NCI-H2029 (cell line): ENCODE data around the gene NOS2.
"Not testable (repeated sequence)": the region's sequence is repeated elsewhere in the genome, so short reads cannot be mapped to it uniquely, and the experiment has no call there.

ENCODE experiments used
- DNase-seq: peaks from one replicate; lab custom pipeline; 2025; lab: John Stamatoyannopoulos, UW

NOS2 gene

DNA sequence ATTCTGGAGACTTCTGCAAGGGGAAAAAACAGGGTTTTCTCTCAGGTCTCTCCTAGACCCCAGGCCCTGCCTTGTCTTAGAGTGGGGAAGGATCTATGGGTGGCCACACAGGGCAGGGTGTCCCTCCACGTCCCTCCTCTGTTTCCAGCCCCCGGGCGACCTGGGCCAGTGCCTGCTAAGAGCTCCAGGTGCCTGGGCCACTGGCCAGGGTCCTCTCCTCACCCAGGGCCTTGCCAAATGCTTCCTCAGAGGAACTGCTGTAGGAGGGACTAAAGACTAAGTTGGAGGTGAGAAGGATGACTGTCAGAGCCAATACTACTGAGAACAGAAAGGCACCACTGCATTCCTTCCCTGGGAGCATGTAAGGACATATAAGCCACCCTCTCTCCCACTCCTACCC lies 11.4 kb downstream of the NOS2 start:
- no peak for DNase-seq

GRCh38 chr17:27783440-27784350 lies 16.6 kb downstream of the NOS2 start:
- DNase-seq: no peak

DNA sequence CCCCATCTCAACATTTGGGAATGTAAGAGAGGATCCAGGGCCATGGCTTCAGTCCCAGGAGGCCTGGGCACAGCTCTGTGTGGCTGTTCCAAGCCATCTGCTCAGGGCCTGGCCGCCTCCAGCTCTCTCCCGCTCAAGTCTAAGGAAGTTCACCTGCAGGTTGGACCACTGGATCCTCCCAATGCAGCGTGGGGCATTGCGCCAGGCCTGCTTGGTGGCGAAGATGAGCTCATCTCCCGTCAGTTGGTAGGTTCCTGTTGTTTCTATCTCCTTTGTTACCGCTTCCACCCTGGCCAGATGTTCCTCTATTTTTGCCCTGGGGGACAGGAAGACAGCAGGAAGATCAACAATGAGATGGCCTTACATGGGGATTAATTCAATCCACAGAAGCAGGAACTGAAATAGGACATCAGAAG lies 17.5 kb downstream of the NOS2 start:
- DNase-seq: peak; percentile 21

DNA sequence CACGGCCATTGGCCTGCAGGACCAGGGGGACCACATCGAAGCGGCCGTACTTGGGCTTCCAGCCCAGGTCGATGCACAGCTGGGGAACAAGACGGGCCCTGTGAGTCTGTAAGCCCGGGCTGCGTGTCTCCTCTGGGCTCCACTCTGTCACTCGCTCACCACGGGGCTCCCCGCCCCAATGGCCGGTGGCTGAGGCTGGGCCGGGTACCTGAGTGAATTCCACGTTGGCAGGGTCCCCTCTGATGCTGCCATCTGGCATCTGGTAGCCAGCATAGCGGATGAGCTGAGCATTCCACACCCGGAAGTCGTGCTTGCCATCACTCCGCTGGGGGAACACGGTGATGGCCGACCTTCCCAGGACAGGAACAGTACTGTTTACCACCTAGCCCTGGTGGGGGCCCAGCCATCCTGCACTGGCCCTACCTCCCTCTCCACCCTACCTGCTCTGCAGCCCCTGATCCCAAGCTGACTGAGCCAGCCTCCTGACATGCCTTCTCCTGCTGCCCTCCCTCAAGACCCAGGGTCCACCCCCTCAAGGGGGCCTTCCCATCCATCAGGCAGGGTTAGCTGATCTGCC lies 19.4 kb downstream of the NOS2 start:
- no peak for DNase-seq

DNA sequence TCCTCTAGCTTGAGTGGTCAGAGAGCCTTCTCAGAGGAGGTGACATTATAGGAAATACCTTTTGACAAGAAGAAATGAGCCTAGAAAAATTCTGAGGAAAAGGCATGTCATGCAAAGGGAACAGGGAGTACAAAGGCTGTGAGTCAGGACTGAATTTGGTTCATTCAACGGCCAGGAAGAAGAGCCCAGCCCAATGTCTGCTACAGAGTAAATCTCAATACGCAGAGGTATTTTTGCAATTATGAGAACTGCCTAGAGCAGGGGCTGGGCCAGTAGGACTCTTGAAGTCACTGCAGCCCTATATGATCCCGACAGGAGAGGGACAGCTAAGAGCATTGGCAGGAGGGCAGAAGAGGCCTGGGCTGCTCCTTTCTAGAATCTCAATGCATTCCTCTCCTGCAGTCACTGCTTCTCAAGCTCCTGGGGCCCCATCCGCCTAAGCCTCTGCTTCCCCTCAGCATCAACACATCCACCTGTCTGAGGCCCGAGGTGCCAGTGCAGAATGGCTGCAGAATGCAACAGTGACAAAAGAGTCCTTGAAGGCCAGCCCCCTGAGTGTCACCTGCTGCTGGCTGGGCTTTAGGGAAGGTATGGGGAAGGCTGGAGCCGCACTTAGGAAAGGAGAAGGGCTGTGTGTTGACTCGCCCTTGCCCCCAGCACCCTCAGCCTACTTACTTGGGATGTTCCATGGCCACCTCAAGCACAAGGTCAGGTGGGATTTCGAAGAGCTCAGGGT lies 20.1 kb downstream of the NOS2 start:
- DNase-seq: no peak

GRCh38 chr17:27778183-27778582 lies 22.1 kb downstream of the NOS2 start:
- DNase-seq: no peak

DNA sequence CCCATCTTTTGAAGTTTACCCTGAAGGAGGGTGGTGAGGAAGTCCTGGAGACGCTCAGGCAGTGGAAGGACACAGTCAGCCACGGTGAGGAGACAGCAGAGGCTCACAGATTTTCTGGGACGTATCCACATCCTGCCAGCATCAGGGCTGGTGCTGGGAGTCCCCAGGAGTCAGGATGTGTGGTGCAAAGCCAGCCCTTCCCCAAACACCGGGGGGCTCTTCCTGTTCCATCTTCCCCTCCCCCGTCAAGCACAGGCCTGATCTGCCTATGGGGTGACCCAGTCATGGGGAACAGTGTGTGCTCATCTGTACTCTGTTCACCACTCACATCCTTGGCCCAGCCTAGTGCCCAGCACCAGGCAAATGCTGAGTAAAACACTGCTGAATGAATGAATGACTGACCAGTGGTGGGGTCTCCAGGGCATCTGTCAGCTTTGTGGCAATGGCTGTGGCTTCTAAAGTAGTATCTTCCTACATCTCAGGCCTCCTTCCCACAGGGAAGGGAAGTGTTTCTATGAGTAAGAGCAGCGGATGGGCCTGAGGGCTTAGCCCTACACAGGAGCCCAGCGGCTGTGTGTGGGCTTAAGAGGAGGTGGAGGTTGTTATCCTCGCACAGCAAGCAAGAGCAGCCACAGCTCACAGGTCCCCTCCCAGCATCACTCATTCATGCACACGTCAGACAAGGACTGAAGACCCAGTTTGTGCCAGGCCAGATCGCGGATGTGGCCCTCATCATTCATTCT lies 23.3 kb downstream of the NOS2 start:
- no peak for DNase-seq

DNA sequence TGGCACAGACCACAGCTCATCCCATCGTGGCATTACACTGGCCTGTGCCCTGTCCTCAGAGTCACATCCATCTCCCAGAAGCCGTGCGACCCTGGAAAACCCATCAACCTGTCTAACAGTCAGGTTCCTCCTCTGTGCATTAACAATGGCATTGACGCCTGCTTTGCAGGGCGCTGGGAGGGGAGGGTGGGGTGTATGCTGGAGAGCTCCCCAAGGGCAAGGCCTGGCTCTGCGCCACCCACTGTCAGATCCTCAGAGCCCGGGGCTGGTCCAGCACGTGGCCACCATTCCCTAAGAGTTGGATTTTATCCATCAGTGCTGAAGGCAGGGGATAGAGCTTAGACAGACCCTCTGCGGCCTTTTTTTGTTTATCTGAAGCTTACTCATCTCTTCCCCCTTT lies 28.7 kb downstream of the NOS2 start:
- DNase-seq: no peak

DNA sequence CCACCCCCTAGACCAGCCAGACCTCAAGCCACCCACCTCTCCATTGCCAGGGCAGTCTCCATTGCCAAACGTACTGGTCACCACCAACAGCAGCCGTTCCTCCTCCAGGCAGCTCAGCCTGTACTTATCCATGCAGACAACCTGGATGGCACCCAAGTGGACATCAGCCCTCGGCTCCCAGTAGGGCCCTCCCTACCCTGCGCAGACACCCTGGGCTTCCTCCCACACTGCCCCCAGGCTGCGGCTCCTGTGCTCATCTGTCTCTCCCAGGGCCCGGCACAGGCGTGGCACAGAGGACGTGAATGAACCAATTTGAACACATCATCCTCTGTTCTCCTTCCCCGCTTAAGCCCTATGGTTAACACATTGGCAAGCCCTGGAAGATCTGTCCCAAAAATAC lies 29.5 kb downstream of the NOS2 start:
- DNase-seq: no peak

GRCh38 chr17:27768858-27769410 lies 31.4 kb downstream of the NOS2 start:
- no peak for DNase-seq

DNA sequence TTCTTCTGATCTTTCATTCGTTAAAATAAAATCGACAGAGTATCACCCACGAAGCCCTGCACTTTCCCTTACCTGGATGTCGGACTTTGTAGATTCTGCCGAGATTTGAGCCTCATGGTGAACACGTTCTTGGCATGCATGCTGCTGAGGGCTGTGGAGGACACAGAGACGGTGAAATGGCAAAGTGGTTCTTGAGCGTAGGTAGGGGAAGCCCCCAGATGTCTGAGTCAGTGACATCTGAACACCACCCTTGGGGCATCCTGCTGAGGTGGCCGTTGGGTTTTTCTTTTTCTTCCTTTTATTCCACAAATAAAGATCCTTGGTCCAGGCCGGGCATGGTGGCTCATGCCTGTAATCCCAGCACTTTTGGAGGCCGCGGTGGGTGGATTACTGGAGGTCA lies 33.9 kb downstream of the NOS2 start:
- DNase-seq: no peak

DNA sequence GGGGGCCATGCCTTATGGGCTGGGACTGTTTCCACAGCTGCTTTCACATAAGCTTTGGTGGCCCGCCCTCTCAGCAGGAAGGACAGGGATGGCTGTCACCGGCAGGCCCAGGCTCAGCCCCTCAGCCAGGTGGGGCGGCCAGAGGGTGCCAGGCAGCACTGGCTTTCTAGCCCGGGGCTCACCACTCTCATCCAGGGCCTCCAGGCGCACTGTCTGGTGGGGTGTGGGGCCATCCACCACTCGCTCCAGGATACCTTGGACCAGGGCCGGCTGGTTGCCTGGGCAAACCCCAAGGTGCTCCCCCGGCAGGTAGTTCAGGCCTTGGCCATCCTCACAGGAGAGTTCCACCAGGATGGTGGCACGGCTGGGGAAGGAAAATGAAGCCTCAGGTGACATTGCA lies 35.0 kb downstream of the NOS2 start:
- no peak for DNase-seq

DNA sequence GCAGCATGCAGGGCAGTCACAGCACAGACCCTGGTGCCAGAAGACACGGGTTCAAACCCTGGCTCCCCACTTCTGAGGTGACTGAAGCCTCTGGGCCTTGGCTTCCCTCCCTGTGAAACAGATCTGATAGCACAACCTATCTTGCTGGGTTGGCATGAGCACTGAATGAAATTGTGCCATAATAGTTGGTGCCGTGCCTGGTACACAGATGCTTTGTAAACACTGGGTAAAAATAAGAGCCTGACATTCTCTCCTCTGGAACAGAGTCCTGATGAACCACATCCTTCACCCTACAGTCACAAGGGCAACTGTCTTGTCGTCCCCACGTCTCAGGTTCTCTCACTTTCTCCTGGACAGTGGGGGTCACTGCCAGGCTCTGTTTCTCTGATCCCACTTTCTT lies 35.7 kb downstream of the NOS2 start:
- DNase-seq: no peak

DNA sequence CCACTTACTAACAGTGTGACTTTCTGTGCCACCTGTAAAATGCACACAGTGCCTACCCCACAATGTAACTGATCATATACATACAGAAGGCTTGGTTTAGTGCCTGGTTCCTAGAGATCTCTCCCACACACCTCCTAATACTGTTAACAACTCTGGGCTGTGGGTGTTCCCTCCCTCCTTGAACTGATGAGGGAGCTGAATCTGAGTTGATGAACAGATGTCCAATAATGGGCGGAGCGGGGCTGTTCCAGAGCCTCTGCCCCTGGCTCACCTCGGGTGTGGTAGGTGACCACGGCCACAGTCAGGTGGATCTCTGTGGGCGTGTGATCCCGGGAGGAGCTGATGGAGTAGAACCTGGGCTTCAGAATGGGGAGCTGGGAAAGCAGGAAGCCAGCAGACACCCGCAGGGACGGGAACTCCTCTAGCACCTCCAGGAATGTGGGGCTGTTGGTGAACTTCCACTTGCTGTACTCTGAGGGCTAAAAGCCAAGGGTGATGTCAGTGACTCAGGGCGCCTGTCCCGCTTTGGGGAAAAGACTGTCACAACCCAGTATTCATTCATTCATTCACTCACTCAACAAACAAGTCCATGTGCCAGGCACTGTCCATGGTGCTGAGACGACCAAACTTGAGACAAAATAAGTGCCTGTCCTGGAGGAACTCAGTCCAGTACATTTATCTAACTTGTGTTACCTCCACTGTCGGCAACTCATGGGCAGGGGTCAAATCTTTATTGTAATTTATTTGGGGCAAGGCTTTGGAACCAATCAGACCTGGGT lies 37.6 kb downstream of the NOS2 start:
- DNase-seq: no peak

- not testable (repeated sequence) for DNase-seq
Measured at GRCh38 chr17:27760931-27761330, 39.4 kb downstream of the NOS2 start.

- no peak for DNase-seq
Measured at GRCh38 chr17:27760069-27760885, 40.1 kb downstream of the NOS2 start.

GRCh38 chr17:27759528-27759927 lies 40.8 kb downstream of the NOS2 start:
- DNase-seq: no peak

GRCh38 chr17:27756467-27757371 lies 43.6 kb downstream of the NOS2 start:
- DNase-seq: peak; percentile 6
